NCI-H2029 (cell line): ENCODE measurements around the gene MMP11.

Source experiments
- DNase-seq: peaks from one replicate; lab custom pipeline; 2025; lab: John Stamatoyannopoulos, UW

MMP11 gene

GRCh38 chr22:23760056-23760455, 12.6 kb upstream of the MMP11 start:
- DNase-seq: no peak

- no peak for DNase-seq
Observed at GRCh38 chr22:23762842-23763578, 9.6 kb upstream of the MMP11 start, which contains the start of gene C22orf15. TSS of gene C22orf15 (plus strand) at chr22:23762990. CDS start at chr22:23763307, 317 bp downstream.

GRCh38 chr22:23763579-23763945, 9.1 kb upstream of the MMP11 start:
- no peak for DNase-seq

- no peak for DNase-seq
Observed at GRCh38 chr22:23763954-23764353, 8.7 kb upstream of the MMP11 start.

GRCh38 chr22:23764899-23765881, 7.5 kb upstream of the MMP11 start:
- DNase-seq: no peak

GRCh38 chr22:23767303-23767672, 5.4 kb upstream of the MMP11 start:
- no peak for DNase-seq

GRCh38 chr22:23767673-23768548, 4.7 kb upstream of the MMP11 start, which contains the start of gene CHCHD10:
TSS of gene CHCHD10 (minus strand) at chr22:23767972. CDS start at chr22:23767874, 98 bp downstream.
- peak; percentile 54 for DNase-seq

DNA sequence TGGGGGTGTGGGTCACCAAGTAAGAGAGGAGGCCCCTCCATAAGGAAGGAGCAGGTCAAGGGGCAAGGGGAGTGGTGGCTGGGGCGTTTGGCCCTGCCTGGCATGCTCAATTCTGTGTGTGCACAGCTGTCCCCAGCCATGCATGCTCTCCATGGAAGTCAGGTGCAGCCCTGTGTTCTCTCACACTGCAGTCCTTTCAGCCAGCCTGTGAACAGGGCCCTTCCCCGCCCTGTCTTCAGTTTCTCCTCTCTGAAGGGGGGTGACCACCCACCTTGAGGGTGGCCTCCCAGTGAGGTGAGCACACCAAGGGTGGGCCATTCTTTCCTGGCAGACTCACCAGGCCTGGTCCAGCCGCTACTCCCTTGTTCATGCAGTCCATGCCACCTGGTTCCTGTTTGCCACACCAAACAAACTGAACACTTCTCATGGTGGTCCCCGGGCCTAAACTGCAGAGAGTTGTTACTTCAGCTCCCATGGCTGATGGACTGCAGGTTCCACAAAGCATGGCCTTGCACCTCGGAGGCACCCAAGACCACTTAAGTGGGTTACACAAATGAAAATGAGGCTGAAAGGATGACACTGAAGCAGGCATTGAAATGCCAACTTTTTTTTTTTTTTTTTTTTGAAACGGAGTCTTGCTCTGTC, 3.2 kb upstream of the MMP11 start:
- DNase-seq: no peak

- DNase-seq: no peak
Observed at GRCh38 chr22:23772315-23772648, 367 bp upstream of the MMP11 start.

- DNase-seq: no peak
Observed at GRCh38 chr22:23773483-23774113, 949 bp downstream of the MMP11 start.

- no peak for DNase-seq
Observed at GRCh38 chr22:23774114-23774921, 1.7 kb downstream of the MMP11 start.

DNA sequence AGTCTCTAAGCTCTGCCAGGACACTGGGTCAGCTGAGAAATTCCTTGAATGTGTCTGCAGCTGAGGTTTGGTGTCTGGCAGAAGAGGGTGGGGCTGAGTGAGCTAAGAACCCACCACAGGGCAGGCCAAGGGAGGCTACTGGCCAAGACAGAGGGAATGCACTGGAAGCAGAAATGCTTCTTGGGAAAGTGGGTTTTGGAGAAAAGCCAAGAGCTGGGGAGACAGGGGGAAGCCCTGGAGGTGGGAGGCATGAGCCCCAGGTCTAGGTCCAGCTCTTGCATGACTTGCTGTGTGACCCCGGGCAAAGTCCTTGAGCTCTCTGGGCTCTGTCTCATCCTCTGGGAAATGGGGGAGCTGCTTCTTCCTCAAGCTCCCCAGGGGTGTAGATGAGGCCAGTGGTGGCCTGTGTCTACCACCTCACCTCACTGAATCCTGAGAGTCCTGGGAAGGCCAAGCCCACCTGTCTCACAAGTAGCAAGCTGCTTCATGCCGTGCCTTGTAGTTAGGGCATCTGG, 2.3 kb downstream of the MMP11 start:
- no peak for DNase-seq

GRCh38 chr22:23775779-23776375, 3.2 kb downstream of the MMP11 start:
- no peak for DNase-seq

DNA sequence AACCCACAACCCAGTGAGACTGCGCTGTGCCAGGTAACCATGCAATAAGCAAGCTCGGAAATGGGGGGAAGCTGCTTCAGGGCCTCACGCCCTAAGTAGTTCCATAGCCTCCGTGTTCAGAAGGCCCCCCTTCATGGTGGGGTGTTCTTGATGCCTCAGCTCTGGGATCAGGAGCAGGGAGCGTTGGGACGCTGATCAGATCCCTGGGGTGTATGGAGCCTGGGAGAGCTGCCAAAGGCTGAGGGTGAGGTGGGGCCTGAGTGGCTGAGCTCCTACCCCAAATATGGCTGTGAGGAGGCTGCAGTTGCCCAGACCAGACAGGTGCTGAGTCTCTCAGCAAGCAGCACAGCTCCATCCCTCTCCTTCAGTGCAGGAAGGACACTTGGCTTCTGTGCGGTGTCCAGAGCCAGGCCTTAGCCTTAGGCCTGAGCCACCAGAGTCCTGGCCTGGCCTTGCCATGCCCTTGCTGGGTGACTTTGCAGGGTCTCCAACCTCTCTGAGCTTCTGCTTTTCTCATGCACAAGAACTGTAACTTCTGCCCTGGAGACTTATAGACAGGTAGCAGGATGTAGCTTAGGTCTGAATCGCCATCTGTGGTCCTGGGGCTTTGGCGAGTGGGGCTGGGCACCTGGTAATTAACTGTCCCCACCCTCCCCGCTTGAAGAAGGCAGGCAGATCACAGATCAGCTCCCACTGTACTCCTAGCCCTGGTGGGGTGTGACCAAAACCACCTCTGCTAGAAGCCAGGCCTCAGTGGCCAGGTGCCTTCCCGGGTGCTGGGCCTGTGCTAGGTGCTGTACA, 5.3 kb downstream of the MMP11 start:
- no peak for DNase-seq

GRCh38 chr22:23778577-23778900, 5.9 kb downstream of the MMP11 start:
- no peak for DNase-seq

- DNase-seq: no peak
Observed at GRCh38 chr22:23779083-23779482, 6.4 kb downstream of the MMP11 start.

DNA sequence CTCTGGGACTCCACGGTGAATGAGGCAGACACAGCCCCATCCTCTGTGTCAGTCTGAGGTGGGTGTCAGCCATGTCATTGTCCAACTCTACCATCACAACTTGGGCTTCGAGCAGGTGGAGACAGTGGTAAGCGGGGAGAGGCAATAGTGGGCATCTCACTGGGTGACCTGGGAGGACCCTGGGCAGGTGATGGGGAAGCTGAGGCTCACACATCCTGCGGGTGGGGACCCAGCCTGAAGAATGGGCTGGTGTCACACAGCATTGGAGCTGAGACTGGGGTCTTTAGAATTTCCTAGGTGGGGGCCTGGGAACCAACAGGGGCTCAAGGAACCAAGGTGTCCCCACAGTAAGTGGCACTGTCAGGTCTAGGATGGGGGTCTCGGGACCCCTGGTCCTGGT, 7.1 kb downstream of the MMP11 start:
- DNase-seq: no peak

DNA sequence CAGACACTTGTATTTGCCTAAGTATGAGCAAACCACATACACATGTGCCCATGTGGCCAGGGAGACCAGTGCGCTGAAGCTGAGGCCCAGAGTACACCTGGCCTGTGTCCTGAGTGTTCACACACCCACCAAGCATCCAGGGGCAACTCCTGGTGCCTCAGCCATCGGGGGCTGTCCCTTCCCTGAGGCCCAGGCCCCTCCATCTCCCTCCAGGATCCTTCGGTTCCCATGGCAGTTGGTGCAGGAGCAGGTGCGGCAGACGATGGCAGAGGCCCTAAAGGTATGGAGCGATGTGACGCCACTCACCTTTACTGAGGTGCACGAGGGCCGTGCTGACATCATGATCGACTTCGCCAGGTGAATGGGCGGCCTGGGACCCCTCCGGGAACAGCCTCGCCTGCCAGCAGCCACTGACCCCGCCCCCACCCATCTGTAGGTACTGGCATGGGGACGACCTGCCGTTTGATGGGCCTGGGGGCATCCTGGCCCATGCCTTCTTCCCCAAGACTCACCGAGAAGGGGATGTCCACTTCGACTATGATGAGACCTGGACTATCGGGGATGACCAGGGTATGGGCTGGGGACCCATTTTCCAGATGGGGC, 7.6 kb downstream of the MMP11 start:
- DNase-seq: no peak

DNA sequence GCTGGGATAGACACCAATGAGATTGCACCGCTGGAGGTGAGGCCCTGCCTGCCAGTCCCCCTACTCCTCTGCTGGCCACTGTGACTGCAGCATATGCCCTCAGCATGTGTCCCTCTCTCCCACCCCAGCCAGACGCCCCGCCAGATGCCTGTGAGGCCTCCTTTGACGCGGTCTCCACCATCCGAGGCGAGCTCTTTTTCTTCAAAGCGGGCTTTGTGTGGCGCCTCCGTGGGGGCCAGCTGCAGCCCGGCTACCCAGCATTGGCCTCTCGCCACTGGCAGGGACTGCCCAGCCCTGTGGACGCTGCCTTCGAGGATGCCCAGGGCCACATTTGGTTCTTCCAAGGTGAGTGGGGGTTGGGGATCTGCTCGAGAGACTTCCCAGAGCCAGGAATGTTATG, 8.4 kb downstream of the MMP11 start:
- DNase-seq: no peak
